ENCODE measurements around the gene RABGGTA.

Gene RABGGTA

GRCh38 chr14:24315807-24316596 is 44.6 kb upstream of the RABGGTA start:
- Histone ChIP-seq H3K9me3 (replicated peaks; ENCODE audit: insufficient read depth, low read length) (no peaks in the 10 kb centered on the region), H4K20me1 (ENCODE audit: insufficient read depth, low read length) (no peaks in the 10 kb centered on the region), H2AFZ (ENCODE audit: low read length) (no peak overlapping the region), H3K36me3 (replicated peaks; ENCODE audit: insufficient read depth, low read length) (no peaks in the 10 kb centered on the region), H3K9me2 (replicated peaks; ENCODE audit: insufficient read depth, low read length) (no peaks in the 10 kb centered on the region), H3K27ac (ENCODE audit: low read length) (no peak overlapping the region), H3K9ac (ENCODE audit: low read length) (no peak overlapping the region), H3K4me2 (ENCODE audit: low read depth, low read length) (no peak overlapping the region), H3F3A (ENCODE audit: insufficient read depth, low read length) (no peaks in the 10 kb centered on the region), H3K4me1 (ENCODE audit: low read length) (peaks cover 17% of the 10 kb centered on the region), H3K27me3 (replicated peaks; ENCODE audit: insufficient read depth, low read length) (no peaks in the 10 kb centered on the region; the same call in 1 of the 2 replicates), H3K4me3 (ENCODE audit: low read length) (no peak overlapping the region), H3K79me2 (ENCODE audit: low read length) (no peaks in the 10 kb centered on the region)
- DNase-seq, result no peak
- no peak for TF ChIP-seq EZH2phosphoT487 (IDR thresholded peaks at IDR 0.05; ENCODE audit: low read length)
- TF ChIP-seq EZH2 (optimal IDR thresholded peaks at IDR 0.05; ENCODE audit: low read depth, low read length), result no peak
- TF ChIP-seq, protein P1, sequence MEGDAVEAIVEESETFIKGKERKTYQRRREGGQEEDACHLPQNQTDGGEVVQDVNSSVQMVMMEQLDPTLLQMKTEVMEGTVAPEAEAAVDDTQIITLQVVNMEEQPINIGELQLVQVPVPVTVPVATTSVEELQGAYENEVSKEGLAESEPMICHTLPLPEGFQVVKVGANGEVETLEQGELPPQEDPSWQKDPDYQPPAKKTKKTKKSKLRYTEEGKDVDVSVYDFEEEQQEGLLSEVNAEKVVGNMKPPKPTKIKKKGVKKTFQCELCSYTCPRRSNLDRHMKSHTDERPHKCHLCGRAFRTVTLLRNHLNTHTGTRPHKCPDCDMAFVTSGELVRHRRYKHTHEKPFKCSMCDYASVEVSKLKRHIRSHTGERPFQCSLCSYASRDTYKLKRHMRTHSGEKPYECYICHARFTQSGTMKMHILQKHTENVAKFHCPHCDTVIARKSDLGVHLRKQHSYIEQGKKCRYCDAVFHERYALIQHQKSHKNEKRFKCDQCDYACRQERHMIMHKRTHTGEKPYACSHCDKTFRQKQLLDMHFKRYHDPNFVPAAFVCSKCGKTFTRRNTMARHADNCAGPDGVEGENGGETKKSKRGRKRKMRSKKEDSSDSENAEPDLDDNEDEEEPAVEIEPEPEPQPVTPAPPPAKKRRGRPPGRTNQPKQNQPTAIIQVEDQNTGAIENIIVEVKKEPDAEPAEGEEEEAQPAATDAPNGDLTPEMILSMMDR (IDR thresholded peaks at IDR 0.05; ENCODE audit: low read length), result no peak

- Histone ChIP-seq H3F3A (ENCODE audit: insufficient read depth, low read length) (peaks cover 2% of the 10 kb centered on the region; the same call in 1 of the 2 replicates), H3K27ac (ENCODE audit: low read length) (no peak overlapping the region), H3K79me2 (ENCODE audit: low read length) (no peaks in the 10 kb centered on the region; the same call in 1 of the 2 replicates), H3K9me2 (replicated peaks; ENCODE audit: insufficient read depth, low read length) (no peaks in the 10 kb centered on the region), H3K27me3 (replicated peaks; ENCODE audit: insufficient read depth, low read length) (no peaks in the 10 kb centered on the region; the same call in 1 of the 2 replicates), H3K4me3 (ENCODE audit: low read length) (no peak overlapping the region), H4K20me1 (ENCODE audit: insufficient read depth, low read length) (no peaks in the 10 kb centered on the region), H2AFZ (ENCODE audit: low read length) (no peak overlapping the region), H3K9ac (ENCODE audit: low read length) (no peak overlapping the region), H3K4me2 (ENCODE audit: low read depth, low read length) (no peak overlapping the region), H3K4me1 (ENCODE audit: low read length) (peaks cover 17% of the 10 kb centered on the region), H3K36me3 (replicated peaks; ENCODE audit: insufficient read depth, low read length) (no peaks in the 10 kb centered on the region), H3K9me3 (replicated peaks; ENCODE audit: insufficient read depth, low read length) (no peaks in the 10 kb centered on the region)
- no peak for DNase-seq
- TF ChIP-seq EZH2 (optimal IDR thresholded peaks at IDR 0.05; ENCODE audit: low read depth, low read length), result no peak
- no peak for TF ChIP-seq EZH2phosphoT487 (IDR thresholded peaks at IDR 0.05; ENCODE audit: low read length)
- TF ChIP-seq, protein P1 (IDR thresholded peaks at IDR 0.05; ENCODE audit: low read length), result no peak
These were observed 43.9 kb upstream of the RABGGTA start for GRCh38 chr14:24315243-24315806.

- H3K9me3 ChIP-seq (replicated peaks; ENCODE audit: insufficient read depth, low read length), result no peaks in the 10 kb centered on the region
- H4K20me1 ChIP-seq (ENCODE audit: insufficient read depth, low read length), result no peaks in the 10 kb centered on the region
- no peak overlapping the region for H3K9ac ChIP-seq (ENCODE audit: low read length)
- DNase-seq, result no peak
- H3K79me2 ChIP-seq (ENCODE audit: low read length), result peaks cover 5% of the 10 kb centered on the region; the same call in 1 of the 2 replicates
- H3K36me3 ChIP-seq (replicated peaks; ENCODE audit: insufficient read depth, low read length), result no peaks in the 10 kb centered on the region
- no peak overlapping the region for H3K4me3 ChIP-seq (ENCODE audit: low read length)
- no peaks in the 10 kb centered on the region for H3K9me2 ChIP-seq (replicated peaks; ENCODE audit: insufficient read depth, low read length)
- H3K27me3 ChIP-seq (replicated peaks; ENCODE audit: insufficient read depth, low read length), result no peaks in the 10 kb centered on the region
- H3K27ac ChIP-seq (ENCODE audit: low read length), result no peak overlapping the region
- peaks cover 5% of the 10 kb centered on the region; the same call in 1 of the 2 replicates for H3F3A ChIP-seq (ENCODE audit: insufficient read depth, low read length)
- no peak overlapping the region for H3K4me2 ChIP-seq (ENCODE audit: low read depth, low read length)
- H2AFZ ChIP-seq (ENCODE audit: low read length), result no peak overlapping the region
- H3K4me1 ChIP-seq (ENCODE audit: low read length), result peaks cover 19% of the 10 kb centered on the region
- no peak for TF ChIP-seq EZH2phosphoT487 (IDR thresholded peaks at IDR 0.05; ENCODE audit: low read length)
- TF ChIP-seq EZH2 (optimal IDR thresholded peaks at IDR 0.05; ENCODE audit: low read depth, low read length), result no peak
- TF ChIP-seq, protein P1 (IDR thresholded peaks at IDR 0.05; ENCODE audit: low read length), result no peak
These were observed 43.2 kb upstream of the RABGGTA start for GRCh38 chr14:24314377-24315193.
